Pericardium fibroblast (primary cell): Measurements from ENCODE around the gene CDC40. TPM values are rescaled to one million over a fixed set of nuclear protein-coding genes. Genes with fewer than 3 reads are reported as not detected.

Source experiments
- total RNA-seq: library from RNA; depleted of rRNA; stranded (reverse); fragments of >200 nt; gene quantifications from 2 replicates; pipeline ENCODE4 v1.2.3, GENCODE V29; 2015

Gene CDC40
- 11.8 and 13.6 TPM in 2 replicates for total RNA-seq

DNA sequence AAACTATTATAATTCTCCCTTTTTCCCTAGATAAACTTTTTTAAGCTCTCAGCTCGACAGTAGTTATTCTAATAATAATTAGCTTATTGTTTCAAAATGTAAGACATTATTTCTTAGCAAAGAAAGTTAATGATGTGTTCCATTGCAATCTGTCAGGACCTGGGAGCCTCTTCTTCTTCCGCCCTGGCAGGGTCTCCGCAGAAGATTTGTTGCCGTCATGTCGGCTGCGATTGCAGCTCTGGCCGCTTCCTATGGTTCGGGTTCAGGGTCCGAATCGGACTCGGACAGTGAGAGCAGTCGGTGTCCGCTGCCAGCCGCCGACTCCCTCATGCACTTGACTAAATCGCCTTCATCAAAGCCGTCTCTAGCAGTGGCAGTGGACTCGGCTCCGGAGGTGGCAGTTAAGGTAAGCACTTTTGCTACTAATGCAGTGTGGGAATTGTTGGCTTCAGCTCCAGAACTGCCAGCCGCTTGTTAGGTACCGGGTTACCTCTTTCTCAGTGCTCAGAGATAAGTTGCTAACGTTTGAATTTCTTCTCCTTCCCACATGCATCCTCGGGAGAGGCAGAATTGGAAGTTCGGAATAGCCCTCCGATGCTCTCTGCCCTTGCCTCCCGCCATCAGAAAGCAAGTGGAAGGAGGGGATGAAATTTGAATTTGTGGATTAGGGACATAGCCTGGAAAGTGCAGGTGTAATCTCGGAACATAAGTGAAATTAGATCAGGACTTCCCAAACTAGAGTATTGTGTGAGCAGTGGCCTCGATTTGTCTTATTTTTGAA, at the start of gene CDC40:
Gene CDC40 (plus strand): TSS at position 200 of the 781 bp plus-strand sequence. CDS start 18 bp downstream, at position 218.

DNA sequence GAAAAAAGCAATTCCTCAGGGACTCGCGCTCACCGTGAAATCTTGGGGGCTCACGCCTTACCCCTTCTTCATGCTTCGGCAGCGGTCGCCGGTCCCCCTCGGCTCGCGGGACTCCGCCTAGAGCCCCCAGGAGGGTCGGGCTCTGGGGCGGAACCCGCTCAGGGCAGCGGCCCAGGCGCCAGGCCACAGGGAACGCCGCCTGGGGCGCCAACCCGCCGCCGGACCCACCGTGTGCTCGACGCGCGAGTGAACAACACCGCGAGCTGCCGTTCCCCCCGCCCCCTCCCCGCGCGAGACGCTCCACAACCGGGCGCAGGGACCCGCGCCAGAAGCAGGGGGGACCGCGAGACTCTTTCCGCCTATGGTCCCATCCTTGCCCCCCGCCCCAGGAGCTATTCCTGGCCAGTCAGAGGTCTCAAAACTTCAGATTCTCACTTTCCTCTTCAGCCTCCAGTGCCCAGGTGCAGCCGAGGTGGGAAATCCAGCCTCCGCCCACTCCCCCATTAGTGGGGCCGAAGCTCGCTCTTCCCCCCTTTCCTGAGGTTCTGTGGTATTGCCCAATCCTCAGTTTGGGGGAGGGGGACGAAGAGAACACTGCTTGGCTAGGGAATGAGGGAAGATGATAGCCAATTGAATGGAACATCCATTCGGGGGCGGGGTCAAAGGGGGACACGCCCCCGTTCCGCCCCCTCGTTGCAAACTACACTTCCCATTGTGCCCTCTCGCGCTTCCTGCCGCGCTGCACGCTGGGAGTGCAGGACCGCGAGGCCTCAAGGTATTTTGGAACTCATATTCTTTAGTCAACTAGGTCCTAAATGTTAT, 610 bp upstream of the CDC40 start, which contains the start of gene WASF1:
Gene WASF1 (minus strand): TSS at position 265 of the 822 bp plus-strand sequence. CDS start 52,069 bp downstream, outside the sequence.

Other genes with a start within 250 kb of the CDC40 start
- not detected in 2 replicates for gene GPR6, start 202.1 kb upstream of the CDC40 start, total RNA-seq
- gene WASF1, start 757 bp upstream of the CDC40 start, total RNA-seq, result 20.2 and 25.3 TPM in 2 replicates
- not detected in 2 replicates for gene METTL24, start 177.9 kb downstream of the CDC40 start, total RNA-seq
- 1.3 TPM in 1 of 2 replicates, not detected in the other for gene DDO, start 235.1 kb downstream of the CDC40 start, total RNA-seq